Activated CD8-positive, alpha-beta T cell treated with anti-CD3 and anti-CD28 coated beads, Interleukin-2, amount 10 ng/mL, durations not matched to agents 7 days and 5 days (primary cell): ENCODE measurements around the gene MYLK. TPM values are rescaled to one million over a fixed set of nuclear protein-coding genes. Genes with fewer than 3 reads are reported as not detected.

ENCODE experiments used
- ATAC-seq: fragments of 150-1000 bp; cut with Tn5 transposase; one replicate; pipeline ENCODE4 v1.10.0; 2021; ENCODE audit warnings: moderate library complexity
- CTCF ChIA-PET: fragments of 350-600 bp; sonication (Branson Sonifier 250); formaldehyde crosslinking; loops from one replicate; lab custom pipeline; 2021; ENCODE audit warnings: antibody characterized with exemption; lab: Charles Lee
- POLR2A ChIA-PET: fragments of 350-600 bp; sonication (Branson Sonifier 250); formaldehyde crosslinking; loops from one replicate; lab custom pipeline; 2021; ENCODE audit warnings: antibody characterized with exemption; lab: Charles Lee
- DNase-seq: peaks from one replicate; pipeline ENCODE4 v3.0.0-alpha.2; 2020
- H3K27ac Mint-ChIP-seq: one replicate; pipeline ENCODE4 v1.8.0; 2021; ENCODE audit warnings: mild to moderate bottlenecking, mixed read lengths
- H3K27me3 Mint-ChIP-seq: one replicate; pipeline ENCODE4 v1.8.0; 2021; ENCODE audit warnings: low read depth, mixed read lengths
- H3K36me3 Mint-ChIP-seq: one replicate; pipeline ENCODE4 v1.8.0; 2021; ENCODE audit warnings: low read depth, mixed read lengths
- H3K4me1 Mint-ChIP-seq: one replicate; pipeline ENCODE4 v1.8.0; 2021; ENCODE audit warnings: low read depth, mixed read lengths
- H3K4me3 Mint-ChIP-seq: one replicate; pipeline ENCODE4 v1.8.0; 2021; ENCODE audit warnings: mild to moderate bottlenecking, mixed read lengths
- H3K9me3 Mint-ChIP-seq: one replicate; pipeline ENCODE4 v1.8.0; 2022; ENCODE audit warnings: mixed read lengths; ENCODE audit not compliant: insufficient read depth
- total RNA-seq, 2 experiments: library from RNA; stranded (reverse); gene quantifications; one replicate each; pipeline ENCODE4 v1.2.3, GENCODE V29; 2021

MYLK gene
- total RNA-seq, 2 experiments from 2014 or later: not detected

DNA sequence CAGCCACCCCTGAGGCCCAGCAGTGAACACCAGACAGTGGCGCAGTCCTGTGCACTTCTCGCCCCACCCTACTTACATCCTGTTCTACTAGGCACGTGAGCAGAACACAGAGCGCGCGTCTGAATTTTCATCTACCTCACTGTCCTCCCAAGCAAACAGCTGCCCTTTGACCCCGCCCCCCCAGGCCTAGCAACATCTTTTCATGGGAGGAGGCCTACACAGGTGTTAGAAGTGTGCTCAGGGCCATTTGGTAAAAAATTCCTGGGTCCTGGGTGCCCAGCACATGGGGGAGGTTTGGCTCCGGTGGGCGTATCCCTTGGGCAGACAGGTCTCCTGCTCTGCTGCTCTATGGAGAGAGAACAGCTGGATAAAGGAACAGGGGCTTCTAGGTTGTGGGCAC lies 95.0 kb downstream of the MYLK start:
- CTCF ChIA-PET: no interaction called here
- POLR2A ChIA-PET: interaction anchor here (1.1 kb wide), 1 partner anchor 22 kb away, joined by 3 read pairs; no protein-coding TSS in a partner anchor
- no peaks in the 10 kb centered on the region for H3K4me1 Mint-ChIP-seq

DNA sequence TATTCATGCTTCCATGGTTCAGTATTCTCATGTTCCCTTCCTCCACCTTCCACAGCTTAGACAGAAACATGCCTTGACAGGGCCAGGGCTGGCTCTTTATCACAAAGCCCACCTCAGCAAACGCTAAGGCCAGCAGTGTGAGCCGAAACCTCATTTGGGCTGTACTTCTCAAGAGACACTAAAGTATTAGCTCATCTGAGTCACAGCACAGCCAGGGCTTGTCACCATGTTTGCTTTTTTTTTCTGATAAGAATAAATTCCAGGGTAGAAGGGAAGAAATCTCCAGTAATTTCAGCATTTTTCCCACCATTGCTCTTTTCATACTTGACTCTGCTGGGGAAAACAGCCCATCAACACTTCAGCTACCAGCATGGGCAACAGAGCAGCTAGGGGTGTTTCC lies 95.4 kb downstream of the MYLK start:
- Mint-ChIP-seq H3K4me3 (no peak overlapping the region), H3K9me3 (no peaks in the 10 kb centered on the region), H3K4me1 (no peaks in the 10 kb centered on the region), H3K27me3 (peaks cover 5% of the 10 kb centered on the region), H3K27ac (no peak overlapping the region), H3K36me3 (no peaks in the 10 kb centered on the region)
- no peak for ATAC-seq
- ChIA-PET POLR2A (no interaction called here), CTCF (no interaction called here)
- no peak for DNase-seq

More for the DNA sequence above, 95.0 kb downstream of the MYLK start:
- DNase-seq (no peak), ATAC-seq (no peak)
- Mint-ChIP-seq H3K27me3 (peaks cover 6% of the 10 kb centered on the region), H3K9me3 (no peaks in the 10 kb centered on the region), H3K36me3 (no peaks in the 10 kb centered on the region), H3K4me3 (no peak overlapping the region), H3K27ac (no peak overlapping the region)

DNA sequence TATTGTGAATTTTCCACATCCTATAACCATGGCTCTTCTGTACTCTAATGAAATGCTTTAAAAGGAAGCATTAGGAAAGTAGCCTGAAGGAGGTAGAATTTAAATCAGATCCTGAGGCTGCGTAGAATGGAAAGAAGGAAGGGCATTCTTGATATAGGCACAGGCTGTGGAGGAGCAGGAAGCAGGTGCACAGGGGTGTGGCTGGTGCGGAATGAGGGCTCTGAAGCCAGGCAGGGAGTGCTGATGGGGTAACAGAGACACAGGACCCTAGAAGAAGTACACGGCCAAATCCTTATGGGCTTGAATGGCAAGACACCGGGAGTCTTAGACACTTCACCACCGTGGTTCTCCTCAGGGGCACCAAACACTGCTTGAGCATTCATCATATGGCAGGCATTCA lies 97.0 kb downstream of the MYLK start:
- no peak for ATAC-seq
- Mint-ChIP-seq H3K4me1 (no peaks in the 10 kb centered on the region), H3K27ac (no peak overlapping the region), H3K36me3 (no peaks in the 10 kb centered on the region), H3K27me3 (peaks cover 5% of the 10 kb centered on the region), H3K4me3 (no peak overlapping the region), H3K9me3 (no peaks in the 10 kb centered on the region)
- ChIA-PET CTCF (no interaction called here), POLR2A (no interaction called here)
- DNase-seq: no peak

DNA sequence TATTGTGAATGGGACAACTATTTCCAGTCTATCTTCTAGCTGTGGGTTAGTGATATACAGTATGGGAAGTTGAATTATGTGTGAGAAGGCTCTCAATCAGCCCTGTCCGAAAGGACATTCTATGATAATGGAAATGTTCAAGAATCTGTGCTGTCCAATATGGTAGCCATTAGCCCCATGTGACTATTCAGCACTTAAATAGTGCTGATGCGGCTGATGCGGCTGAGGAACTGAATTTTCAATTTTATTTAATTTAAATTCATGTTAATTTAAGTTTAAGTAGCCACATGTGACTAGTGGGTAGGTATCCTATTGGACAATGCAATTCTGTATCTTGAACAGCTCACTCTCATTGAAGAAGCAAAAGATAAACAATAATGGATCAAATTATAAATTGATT lies 98.5 kb downstream of the MYLK start:
- no peak overlapping the region for H3K27ac Mint-ChIP-seq
- no peak for ATAC-seq
- H3K36me3 Mint-ChIP-seq: no peaks in the 10 kb centered on the region
- peaks cover 7% of the 10 kb centered on the region for H3K27me3 Mint-ChIP-seq
- CTCF ChIA-PET: no interaction called here
- H3K4me1 Mint-ChIP-seq: no peaks in the 10 kb centered on the region
- no peaks in the 10 kb centered on the region for H3K9me3 Mint-ChIP-seq
- DNase-seq: no peak
- POLR2A ChIA-PET: no interaction called here
- H3K4me3 Mint-ChIP-seq: no peak overlapping the region

DNA sequence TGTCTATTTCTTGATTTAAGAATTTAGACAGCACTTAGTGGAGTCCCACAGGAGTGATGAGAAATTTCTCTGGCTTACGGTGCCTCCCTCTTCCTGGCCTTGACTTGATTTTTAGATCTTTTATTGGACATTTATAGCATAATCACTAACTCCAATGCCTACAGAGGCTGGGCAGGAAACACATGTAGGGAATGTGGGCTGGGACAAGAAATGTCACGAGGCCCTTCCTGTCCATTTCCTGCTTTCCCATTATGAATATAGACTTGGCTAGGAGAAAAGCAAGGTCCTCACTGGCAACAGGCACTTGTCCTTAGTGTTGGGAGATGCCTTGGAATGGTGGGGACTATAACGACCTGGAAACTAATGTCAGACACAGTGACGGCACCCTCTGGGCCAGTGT lies 100.3 kb downstream of the MYLK start:
- no peaks in the 10 kb centered on the region for H3K9me3 Mint-ChIP-seq
- DNase-seq (no peak), ATAC-seq (no peak)
- H3K4me1 Mint-ChIP-seq: no peaks in the 10 kb centered on the region
- H3K36me3 Mint-ChIP-seq: no peaks in the 10 kb centered on the region
- H3K4me3 Mint-ChIP-seq: no peak overlapping the region
- peaks cover 7% of the 10 kb centered on the region for H3K27me3 Mint-ChIP-seq
- ChIA-PET CTCF (interaction anchor here (0.9 kb wide), 1 partner anchor 60 kb away, joined by 3 read pairs; no protein-coding TSS in a partner anchor), POLR2A (no interaction called here)
- no peak overlapping the region for H3K27ac Mint-ChIP-seq

DNA sequence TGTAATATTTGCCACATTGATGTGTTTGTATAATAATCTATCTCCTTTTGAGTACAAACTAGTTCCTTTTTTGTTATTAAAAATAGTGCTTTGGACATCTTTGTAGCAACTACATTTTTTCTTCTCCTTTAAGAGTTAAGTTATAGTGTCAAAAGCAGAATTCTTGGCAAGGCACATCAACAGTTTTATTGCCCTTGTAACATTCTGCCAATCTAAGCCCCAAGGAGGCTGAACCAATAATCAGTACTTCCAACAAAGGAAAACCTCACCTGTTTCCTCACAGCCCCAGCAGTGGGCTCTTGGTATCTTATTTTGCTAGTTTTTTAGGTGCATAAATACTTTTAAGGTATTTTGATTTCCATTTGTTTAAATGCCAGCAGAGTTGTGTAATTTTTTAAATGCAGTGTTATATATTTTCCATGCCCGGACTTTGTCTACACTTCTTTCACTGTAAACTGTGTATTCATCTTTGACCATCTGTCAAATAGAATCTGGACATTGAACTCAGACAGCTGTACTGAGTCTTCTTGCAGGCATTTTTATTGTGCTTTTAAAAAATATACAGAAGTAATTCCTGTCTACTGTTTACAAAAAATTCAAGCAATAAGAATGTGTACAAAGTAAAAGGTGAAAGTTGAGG lies 101.0 kb downstream of the MYLK start:
- Mint-ChIP-seq H3K4me1 (no peaks in the 10 kb centered on the region), H3K36me3 (no peaks in the 10 kb centered on the region), H3K9me3 (no peaks in the 10 kb centered on the region), H3K4me3 (no peak overlapping the region), H3K27ac (no peak overlapping the region), H3K27me3 (peaks cover 7% of the 10 kb centered on the region)
- CTCF ChIA-PET: no interaction called here
- no peak for ATAC-seq
- POLR2A ChIA-PET: no interaction called here
- DNase-seq: no peak

DNA sequence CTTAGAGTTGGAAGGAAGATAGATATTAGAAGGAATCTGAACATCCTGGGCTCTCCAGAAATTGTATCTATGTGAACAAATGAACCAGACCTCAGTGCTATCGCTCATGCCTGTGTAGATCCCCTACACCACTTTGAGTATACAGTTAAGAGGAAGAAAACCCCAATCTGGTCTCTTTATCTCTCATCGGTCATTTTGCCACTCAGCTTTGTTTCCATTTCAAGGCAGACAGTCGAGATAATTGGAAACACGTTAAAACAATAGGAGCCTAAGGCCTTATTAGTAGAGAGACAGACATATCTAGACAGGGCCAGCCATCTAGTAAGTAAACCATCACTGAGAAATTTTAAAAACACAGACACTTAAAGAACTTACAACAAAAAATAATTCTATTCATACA lies 101.6 kb downstream of the MYLK start:
- Mint-ChIP-seq H3K36me3 (no peaks in the 10 kb centered on the region), H3K27ac (no peak overlapping the region), H3K4me1 (no peaks in the 10 kb centered on the region), H3K4me3 (no peak overlapping the region), H3K27me3 (peaks cover 7% of the 10 kb centered on the region), H3K9me3 (no peaks in the 10 kb centered on the region)
- ATAC-seq (no peak), DNase-seq (no peak)
- CTCF ChIA-PET: no interaction called here
- POLR2A ChIA-PET: no interaction called here

DNA sequence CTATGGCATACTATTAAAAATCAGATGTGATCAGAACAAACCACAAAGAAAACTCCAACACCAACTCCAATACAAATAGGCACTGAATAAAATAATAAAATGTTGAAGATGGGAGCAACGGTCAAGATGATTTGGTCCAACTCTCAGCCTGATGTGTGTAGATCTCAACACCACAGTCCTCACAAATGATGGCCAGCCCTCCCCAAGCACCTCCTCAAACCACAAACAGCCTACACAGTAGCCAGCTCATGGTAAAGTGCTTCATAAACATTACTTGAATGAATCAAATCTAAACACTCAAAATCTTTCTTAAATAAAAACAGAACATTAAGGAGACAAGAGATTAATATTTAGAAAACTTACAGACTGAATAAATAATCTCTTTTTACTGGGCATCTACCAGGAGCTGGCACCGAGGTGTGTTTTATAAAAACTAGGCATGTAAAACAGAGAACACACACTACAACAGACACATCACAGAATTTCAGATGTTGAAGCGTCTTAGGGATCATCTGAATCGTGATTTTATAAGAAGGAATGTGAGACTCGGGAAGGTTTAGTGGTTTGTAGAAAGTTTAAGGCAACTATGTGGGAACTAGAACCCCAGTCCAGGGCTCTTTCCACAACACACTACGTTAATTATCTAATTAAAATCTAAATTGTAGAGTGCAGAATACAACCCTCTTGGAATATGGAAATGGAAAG lies 102.4 kb downstream of the MYLK start:
- H3K4me3 Mint-ChIP-seq: no peak overlapping the region
- ATAC-seq (no peak), DNase-seq (no peak)
- H3K27me3 Mint-ChIP-seq: peaks cover 7% of the 10 kb centered on the region
- CTCF ChIA-PET: no interaction called here
- no peaks in the 10 kb centered on the region for H3K4me1 Mint-ChIP-seq
- POLR2A ChIA-PET: no interaction called here
- H3K9me3 Mint-ChIP-seq: no peaks in the 10 kb centered on the region
- H3K27ac Mint-ChIP-seq: no peak overlapping the region
- H3K36me3 Mint-ChIP-seq: no peaks in the 10 kb centered on the region

DNA sequence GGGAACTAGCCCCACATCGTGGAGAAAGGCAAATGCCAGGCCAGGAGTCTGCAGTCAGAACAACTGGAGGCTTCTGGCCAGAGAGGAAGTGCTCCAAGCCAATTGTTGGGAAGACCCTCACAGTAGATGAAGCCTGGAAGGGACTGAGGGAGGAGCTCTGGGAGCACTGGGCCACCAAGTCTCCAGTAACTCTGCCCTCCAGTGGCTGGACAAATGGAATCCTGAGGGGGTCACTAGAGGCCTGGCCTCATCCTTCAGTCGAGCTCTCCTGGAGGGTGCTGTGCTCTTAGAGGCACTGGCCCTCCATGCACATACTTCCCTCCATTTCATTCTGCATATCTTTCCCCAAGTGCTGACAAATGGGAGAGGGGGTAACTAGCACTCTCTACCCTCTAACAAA lies 103.0 kb downstream of the MYLK start:
- ChIA-PET POLR2A (no interaction called here), CTCF (no interaction called here)
- ATAC-seq (no peak), DNase-seq (no peak)
- H3K4me1 Mint-ChIP-seq: no peaks in the 10 kb centered on the region
- H3K4me3 Mint-ChIP-seq: no peak overlapping the region
- H3K36me3 Mint-ChIP-seq: no peaks in the 10 kb centered on the region
- H3K27me3 Mint-ChIP-seq: peaks cover 7% of the 10 kb centered on the region
- H3K27ac Mint-ChIP-seq: no peak overlapping the region
- no peaks in the 10 kb centered on the region for H3K9me3 Mint-ChIP-seq

DNA sequence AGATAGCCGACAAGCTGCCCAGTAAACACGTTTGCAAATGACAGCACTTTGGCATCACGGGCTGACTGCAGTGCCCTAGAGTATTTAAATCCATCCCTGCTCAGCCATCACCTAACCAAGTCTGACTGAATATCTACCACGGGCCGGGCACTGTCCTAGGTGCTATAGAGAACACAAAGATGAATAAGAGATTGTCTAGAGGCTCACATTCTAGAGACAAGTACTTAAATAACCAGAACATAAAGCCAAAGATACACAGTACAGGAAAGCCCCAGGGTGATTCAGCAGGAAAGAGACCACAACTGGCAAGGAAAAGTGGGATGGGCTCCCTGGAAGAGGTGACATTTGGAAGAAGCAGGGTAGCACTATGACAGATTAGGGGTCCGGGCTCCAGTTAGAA lies 103.5 kb downstream of the MYLK start:
- no peaks in the 10 kb centered on the region for H3K4me1 Mint-ChIP-seq
- DNase-seq (no peak), ATAC-seq (no peak)
- no peaks in the 10 kb centered on the region for H3K9me3 Mint-ChIP-seq
- H3K27ac Mint-ChIP-seq: no peak overlapping the region
- no peaks in the 10 kb centered on the region for H3K36me3 Mint-ChIP-seq
- no peak overlapping the region for H3K4me3 Mint-ChIP-seq
- peaks cover 7% of the 10 kb centered on the region for H3K27me3 Mint-ChIP-seq
- POLR2A ChIA-PET: no interaction called here
- CTCF ChIA-PET: no interaction called here

DNA sequence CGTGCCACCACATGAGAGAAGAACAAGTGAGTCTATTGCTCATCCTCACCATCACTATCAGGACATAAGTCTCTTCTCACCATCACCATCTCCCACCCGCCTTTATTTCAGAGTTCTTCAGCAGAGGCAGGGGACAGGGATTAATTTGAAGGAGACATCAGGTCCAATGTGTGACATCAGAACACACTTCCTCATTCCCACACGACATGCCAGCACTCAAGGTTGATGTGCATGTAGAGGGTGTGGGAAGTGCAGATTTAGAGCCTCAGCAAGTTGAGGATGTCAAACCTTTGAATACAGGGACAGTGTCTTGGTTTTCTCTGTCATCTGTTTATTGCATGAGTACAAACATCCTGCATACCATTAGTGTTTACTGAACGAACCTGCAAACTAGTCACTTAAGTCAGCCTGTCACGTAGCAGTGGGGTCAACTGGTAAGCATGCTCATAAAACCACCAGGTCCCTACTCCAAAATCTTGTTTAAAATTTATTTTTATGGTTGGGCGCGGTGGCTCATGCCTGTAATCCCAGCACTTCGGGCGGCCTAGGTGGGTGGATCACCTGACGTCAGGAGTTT lies 104.4 kb downstream of the MYLK start:
- no peaks in the 10 kb centered on the region for H3K36me3 Mint-ChIP-seq
- no peak for DNase-seq
- H3K4me3 Mint-ChIP-seq: no peak overlapping the region
- ATAC-seq: no peak
- no peak overlapping the region for H3K27ac Mint-ChIP-seq
- CTCF ChIA-PET: no interaction called here
- POLR2A ChIA-PET: no interaction called here
- no peaks in the 10 kb centered on the region for H3K9me3 Mint-ChIP-seq
- H3K27me3 Mint-ChIP-seq: peaks cover 4% of the 10 kb centered on the region
- H3K4me1 Mint-ChIP-seq: no peaks in the 10 kb centered on the region

DNA sequence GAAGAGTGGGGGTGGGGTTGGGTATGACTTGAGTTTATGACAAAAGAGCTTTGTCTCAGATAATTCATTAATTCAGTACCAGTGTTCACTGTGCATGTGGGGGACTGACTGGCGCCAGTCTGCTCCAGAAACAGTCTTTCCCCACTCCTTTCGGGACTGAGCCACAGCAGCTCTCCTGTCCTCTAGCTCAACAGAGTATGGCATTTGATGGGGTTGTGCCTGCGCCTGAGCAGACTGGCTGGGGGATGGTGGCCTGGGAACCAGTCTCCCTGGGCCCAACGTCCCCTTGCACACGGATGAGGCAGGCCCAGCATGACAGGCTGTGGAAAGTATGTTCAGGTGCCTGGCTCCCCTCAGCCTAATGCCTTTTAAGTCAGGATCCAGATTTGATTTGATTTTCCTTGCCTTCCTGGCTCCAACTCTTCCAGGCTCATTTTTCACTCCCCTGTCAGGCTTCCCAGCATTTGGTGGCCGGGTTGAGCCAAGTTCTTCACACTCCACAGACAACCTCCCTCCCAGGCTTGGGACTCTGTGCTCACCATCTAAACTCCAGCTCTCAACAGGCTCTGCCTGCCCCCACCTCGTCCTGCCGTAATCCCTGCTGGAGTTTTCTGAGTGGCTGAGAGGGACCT lies 105.0 kb downstream of the MYLK start:
- no peaks in the 10 kb centered on the region for H3K9me3 Mint-ChIP-seq

More for the DNA sequence above, 105.0 kb downstream of the MYLK start:
- no peaks in the 10 kb centered on the region for H3K4me1 Mint-ChIP-seq
- H3K4me3 Mint-ChIP-seq: no peak overlapping the region
- no peak overlapping the region for H3K27ac Mint-ChIP-seq
- POLR2A ChIA-PET: no interaction called here
- DNase-seq (no peak), ATAC-seq (no peak)
- CTCF ChIA-PET: no interaction called here
- H3K36me3 Mint-ChIP-seq: no peaks in the 10 kb centered on the region
- H3K27me3 Mint-ChIP-seq: peaks cover 2% of the 10 kb centered on the region
